ENCODE measurements around the gene AK9.

AK9 gene

GRCh38 chr6:109718991-109719390, 28.0 kb upstream of the AK9 start:
- H4K20me1 ChIP-seq (ENCODE audit: insufficient read depth, low read length): 0 out of 2 replicates have a peak, but pooled peaks cover 2% of the 10 kb centered on the region
- no peak overlapping the region for H3K4me2 ChIP-seq (ENCODE audit: insufficient read depth, low read length)
- H3K27ac ChIP-seq (ENCODE audit: low read length): no peak overlapping the region
- no peaks in the 10 kb centered on the region for H3K79me2 ChIP-seq (ENCODE audit: insufficient read depth, low read length)
- no peaks in the 10 kb centered on the region for H3K27me3 ChIP-seq (ENCODE audit: insufficient read depth, low read length, poor library complexity)
- no peak overlapping the region for H3K4me3 ChIP-seq (ENCODE audit: low read depth in 1 of 2, low read length in 2 of 2)
- no peaks in the 10 kb centered on the region for H3K9me3 ChIP-seq (ENCODE audit: insufficient read depth, low read length, severe bottlenecking)
- H3K36me3 ChIP-seq (ENCODE audit: insufficient read depth, low read length): no peaks in the 10 kb centered on the region
- DNase-seq (no peak), ATAC-seq (ENCODE audit: insufficient read depth, low read depth) (no peak)
- no peak overlapping the region for H3K9ac ChIP-seq (ENCODE audit: low read depth, low read length)
- no peak for TF ChIP-seq EZH2 (IDR thresholded peaks at IDR 0.05; ENCODE audit: borderline replicate concordance, low read depth, low read length, severe bottlenecking)
- no peak for TF ChIP-seq CTCF (IDR thresholded peaks at IDR 0.05; ENCODE audit: borderline replicate concordance, extremely low read depth, low read length, poor library complexity, severe bottlenecking)
- H2AFZ ChIP-seq (ENCODE audit: low read depth, low read length): no peak overlapping the region
- H3K4me1 ChIP-seq (ENCODE audit: insufficient read depth, low read length): no peaks in the 10 kb centered on the region

GRCh38 chr6:109717971-109718370, 27.0 kb upstream of the AK9 start:
- Histone ChIP-seq H3K79me2 (ENCODE audit: insufficient read depth, low read length) (no peaks in the 10 kb centered on the region), H3K4me3 (ENCODE audit: low read depth in 1 of 2, low read length in 2 of 2) (no peak overlapping the region), H2AFZ (ENCODE audit: low read depth, low read length) (no peak overlapping the region), H3K36me3 (ENCODE audit: insufficient read depth, low read length) (no peaks in the 10 kb centered on the region), H3K9ac (ENCODE audit: low read depth, low read length) (no peak overlapping the region), H3K4me2 (ENCODE audit: insufficient read depth, low read length) (no peak overlapping the region), H4K20me1 (ENCODE audit: insufficient read depth, low read length) (peaks cover 11% of the 10 kb centered on the region; the same call in 1 of the 2 replicates), H3K27ac (ENCODE audit: low read length) (no peak overlapping the region), H3K9me3 (ENCODE audit: insufficient read depth, low read length, severe bottlenecking) (no peaks in the 10 kb centered on the region), H3K4me1 (ENCODE audit: insufficient read depth, low read length) (no peaks in the 10 kb centered on the region), H3K27me3 (ENCODE audit: insufficient read depth, low read length, poor library complexity) (no peaks in the 10 kb centered on the region)
- DNase-seq (no peak), ATAC-seq (ENCODE audit: insufficient read depth, low read depth) (no peak)
- TF ChIP-seq EZH2 (IDR thresholded peaks at IDR 0.05; ENCODE audit: borderline replicate concordance, low read depth, low read length, severe bottlenecking): no peak
- TF ChIP-seq CTCF (IDR thresholded peaks at IDR 0.05; ENCODE audit: borderline replicate concordance, extremely low read depth, low read length, poor library complexity, severe bottlenecking): no peak

- Histone ChIP-seq H3K27me3 (ENCODE audit: insufficient read depth, low read length, poor library complexity) (no peaks in the 10 kb centered on the region), H3K9ac (ENCODE audit: low read depth, low read length) (no peak overlapping the region), H2AFZ (ENCODE audit: low read depth, low read length) (no peak overlapping the region), H3K9me3 (ENCODE audit: insufficient read depth, low read length, severe bottlenecking) (no peaks in the 10 kb centered on the region), H3K4me1 (ENCODE audit: insufficient read depth, low read length) (no peaks in the 10 kb centered on the region), H3K4me3 (ENCODE audit: low read depth in 1 of 2, low read length in 2 of 2) (no peak overlapping the region), H4K20me1 (ENCODE audit: insufficient read depth, low read length) (peaks cover 14% of the 10 kb centered on the region; the same call in 1 of the 2 replicates), H3K27ac (ENCODE audit: low read length) (no peak overlapping the region), H3K79me2 (ENCODE audit: insufficient read depth, low read length) (no peaks in the 10 kb centered on the region), H3K4me2 (ENCODE audit: insufficient read depth, low read length) (no peak overlapping the region), H3K36me3 (ENCODE audit: insufficient read depth, low read length) (no peaks in the 10 kb centered on the region)
- TF ChIP-seq EZH2 (IDR thresholded peaks at IDR 0.05; ENCODE audit: borderline replicate concordance, low read depth, low read length, severe bottlenecking): no peak
- TF ChIP-seq CTCF (IDR thresholded peaks at IDR 0.05; ENCODE audit: borderline replicate concordance, extremely low read depth, low read length, poor library complexity, severe bottlenecking): no peak
- ATAC-seq (ENCODE audit: insufficient read depth, low read depth) (no peak), DNase-seq (no peak)
These were observed 24.6 kb upstream of the AK9 start for GRCh38 chr6:109715616-109716015.

GRCh38 chr6:109714611-109715010, 23.6 kb upstream of the AK9 start:
- Histone ChIP-seq H3K4me1 (ENCODE audit: insufficient read depth, low read length) (no peaks in the 10 kb centered on the region), H3K4me3 (ENCODE audit: low read depth in 1 of 2, low read length in 2 of 2) (no peak overlapping the region), H3K36me3 (ENCODE audit: insufficient read depth, low read length) (no peaks in the 10 kb centered on the region), H3K4me2 (ENCODE audit: insufficient read depth, low read length) (no peak overlapping the region), H3K9me3 (ENCODE audit: insufficient read depth, low read length, severe bottlenecking) (no peaks in the 10 kb centered on the region), H3K9ac (ENCODE audit: low read depth, low read length) (no peak overlapping the region), H3K27ac (ENCODE audit: low read length) (no peak overlapping the region), H3K79me2 (ENCODE audit: insufficient read depth, low read length) (no peaks in the 10 kb centered on the region), H4K20me1 (ENCODE audit: insufficient read depth, low read length) (peaks cover 14% of the 10 kb centered on the region; the same call in 1 of the 2 replicates), H3K27me3 (ENCODE audit: insufficient read depth, low read length, poor library complexity) (no peaks in the 10 kb centered on the region), H2AFZ (ENCODE audit: low read depth, low read length) (no peak overlapping the region)
- ATAC-seq (ENCODE audit: insufficient read depth, low read depth): no peak
- TF ChIP-seq EZH2 (IDR thresholded peaks at IDR 0.05; ENCODE audit: borderline replicate concordance, low read depth, low read length, severe bottlenecking) (no peak), CTCF (IDR thresholded peaks at IDR 0.05; ENCODE audit: borderline replicate concordance, extremely low read depth, low read length, poor library complexity, severe bottlenecking) (no peak)
- DNase-seq: no peak

Data from DND-41 (cell line).